IMR-90 (cell line): ENCODE measurements around the gene VPS39. TPM values are rescaled to one million over a fixed set of nuclear protein-coding genes. Genes with fewer than 3 reads are reported as not detected.

Experiments used
- ATAC-seq: fragments of 200-7000 bp; cut with Tn5 transposase; 2 replicates; pipeline ENCODE4 v1.9.1; 2020; ENCODE audit warnings: low read depth, mild to moderate bottlenecking, moderate library complexity
- BruUV-seq: library from RNA; stranded (reverse); fragments of 400-500 nt; replicated peaks from 2 replicates; lab custom pipeline; 2021; lab: Mats Ljungman, UMichigan
- CTCF ChIA-PET: fragments of 300-600 bp; formaldehyde crosslinking; extraction: SDS; loops from one replicate; lab custom pipeline; 2021; ENCODE audit warnings: antibody characterized with exemption; lab: Yijun Ruan, JAX
- POLR2A ChIA-PET: fragments of 300-600 bp; sonication (Branson Sonifier 250); formaldehyde crosslinking; loops from one replicate; lab custom pipeline; 2022; ENCODE audit warnings: antibody characterized with exemption; ENCODE audit not compliant: unreplicated experiment; lab: Charles Lee
- DNase-seq: peaks from one replicate; pipeline ENCODE4 v3.0.0; 2013
- H2AFZ ChIP-seq: replicated peaks from 2 replicates; pipeline ENCODE3; 2013; ENCODE audit warnings: low read length, mild to moderate bottlenecking; ENCODE audit not compliant: poor library complexity
- H2AK5ac ChIP-seq: 2 replicates; pipeline ENCODE4 v1.6.1; 2013; ENCODE audit warnings: low read depth, low read length, inconsistent platforms
- H2AK9ac ChIP-seq: replicated peaks from 2 replicates; pipeline ENCODE3; 2013; ENCODE audit warnings: mild to moderate bottlenecking, low read depth, low read length, moderate library complexity; ENCODE audit not compliant: poor library complexity
- H2BK120ac ChIP-seq: 2 replicates; pipeline ENCODE4 v1.6.1; 2013; ENCODE audit warnings: low read depth, low read length, inconsistent platforms
- H2BK15ac ChIP-seq: 3 replicates; pipeline ENCODE4 v1.6.1; 2013; ENCODE audit warnings: low read depth, low read length, inconsistent platforms
- H2BK20ac ChIP-seq: 2 replicates; pipeline ENCODE4 v1.6.1; 2013; ENCODE audit warnings: low read depth, mild to moderate bottlenecking, inconsistent platforms, low read length, moderate library complexity
- H2BK5ac ChIP-seq: 2 replicates; pipeline ENCODE4 v1.6.1; 2013; ENCODE audit warnings: mild to moderate bottlenecking, low read depth, low read length, inconsistent platforms; ENCODE audit not compliant: poor library complexity, severe bottlenecking
- H3K14ac ChIP-seq: replicated peaks from 2 replicates; pipeline ENCODE4 v1.6.1; 2013; ENCODE audit warnings: low read depth, low read length, inconsistent platforms
- H3K18ac ChIP-seq: 2 replicates; pipeline ENCODE4 v1.6.1; 2013; ENCODE audit warnings: low read depth, low read length, control low read depth
- H3K23ac ChIP-seq: 2 replicates; pipeline ENCODE4 v1.6.1; 2013; ENCODE audit warnings: low read depth, low read length, inconsistent platforms
- H3K27ac ChIP-seq: 2 replicates; pipeline ENCODE4 v1.5.1; 2013; ENCODE audit warnings: mild to moderate bottlenecking, control low read depth, low read length; ENCODE audit not compliant: insufficient read depth
- H3K27me3 ChIP-seq: 2 replicates; pipeline ENCODE4 v1.6.1; 2013; ENCODE audit warnings: low read length; ENCODE audit not compliant: control insufficient read depth, insufficient read depth
- H3K36me3 ChIP-seq: 2 replicates; pipeline ENCODE4 v1.6.1; 2013; ENCODE audit warnings: low read length, mixed read lengths; ENCODE audit not compliant: control insufficient read depth, insufficient read depth
- H3K4ac ChIP-seq: 2 replicates; pipeline ENCODE4 v1.6.1; 2013; ENCODE audit warnings: low read depth, low read length, inconsistent platforms
- H3K4me1 ChIP-seq: 2 replicates; pipeline ENCODE4 v1.6.1; 2013; ENCODE audit warnings: low read length, mixed read lengths; ENCODE audit not compliant: control insufficient read depth, insufficient read depth
- H3K4me2 ChIP-seq: 2 replicates; pipeline ENCODE4 v1.6.1; 2013; ENCODE audit warnings: low read depth, mild to moderate bottlenecking, control low read depth, low read length, moderate library complexity
- H3K4me3 ChIP-seq: 2 replicates; pipeline ENCODE4 v1.5.1; 2013; ENCODE audit warnings: low read depth, mild to moderate bottlenecking, control low read depth, low read length, moderate library complexity; ENCODE audit not compliant: insufficient read depth
- H3K56ac ChIP-seq: 2 replicates; pipeline ENCODE4 v1.6.1; 2013; ENCODE audit warnings: low read length, inconsistent platforms; ENCODE audit not compliant: insufficient read depth; ENCODE audit errors: extremely low read depth
- H3K79me1 ChIP-seq, 2 experiments: 2 replicates each; pipeline ENCODE4 v1.6.1; 2013; ENCODE audit warnings: low read length in 2 of 2, inconsistent platforms in 1 of 2, low read depth in 1 of 2
- H3K9ac ChIP-seq: 2 replicates; pipeline ENCODE4 v1.6.1; 2013; ENCODE audit warnings: low read depth, low read length, control low read depth
- H3K9me1 ChIP-seq: 2 replicates; pipeline ENCODE4 v1.6.1; 2013; ENCODE audit warnings: low read length, inconsistent platforms; ENCODE audit not compliant: insufficient read depth
- H3K9me3 ChIP-seq: 2 replicates; pipeline ENCODE4 v1.6.1; 2013; ENCODE audit warnings: low read length; ENCODE audit not compliant: control insufficient read depth, insufficient read depth
- H4K20me1 ChIP-seq: 2 replicates; pipeline ENCODE4 v1.6.1; 2013; ENCODE audit warnings: low read length, inconsistent platforms; ENCODE audit not compliant: insufficient read depth
- H4K5ac ChIP-seq: 2 replicates; pipeline ENCODE4 v1.6.1; 2013; ENCODE audit warnings: mild to moderate bottlenecking, low read depth, low read length, control low read depth
- H4K8ac ChIP-seq, 2 experiments: 2 replicates each; pipeline ENCODE4 v1.6.1; 2013; ENCODE audit warnings: low read depth in 2 of 2, low read length in 2 of 2, control low read depth in 1 of 2, inconsistent platforms in 1 of 2
- H4K91ac ChIP-seq: 2 replicates; pipeline ENCODE4 v1.6.1; 2013; ENCODE audit warnings: low read depth, low read length, inconsistent platforms; ENCODE audit not compliant: insufficient read depth
- CHD1 ChIP-seq: IDR thresholded peaks from 2 replicates; pipeline ENCODE4 v1.6.1; 2012; ENCODE audit warnings: low read depth, low read length, improper control_type of control experiment
- CTCF ChIP-seq: conservative IDR thresholded peaks from 2 replicates; pipeline ENCODE4 v1.5.1; 2012; ENCODE audit warnings: mild to moderate bottlenecking, low read depth, low read length, improper control_type of control experiment
- ELK1 ChIP-seq: fragments of 150-350 bp; IDR thresholded peaks from 2 replicates; pipeline ENCODE4 v1.6.1; 2016; ENCODE audit warnings: low read depth, mild to moderate bottlenecking, low read length, moderate library complexity, borderline replicate concordance
- MAFK ChIP-seq: IDR thresholded peaks from 2 replicates; pipeline ENCODE4 v1.6.1; 2012; ENCODE audit warnings: low read depth, low read length, improper control_type of control experiment
- POLR2A ChIP-seq: IDR thresholded peaks from 2 replicates; pipeline ENCODE4 v1.6.1; 2012; ENCODE audit warnings: mild to moderate bottlenecking, low read depth, low read length
- RCOR1 ChIP-seq: IDR thresholded peaks from 2 replicates; pipeline ENCODE4 v1.6.1; 2012; ENCODE audit warnings: mild to moderate bottlenecking, low read length, improper control_type of control experiment; ENCODE audit not compliant: insufficient replicate concordance
- whole genome bisulfite sequencing, 2 experiments: methylation state at CpG; one replicate each; pipeline versions ENCODE4 v1.1.5 to v1.1.7; 2013; ENCODE audit warnings: missing lambda C conversion rate in 2 of 2; ENCODE audit not compliant: insufficient read length in 1 of 2; ENCODE audit errors: extremely low coverage in 2 of 2; 5-methylcytosine and 5-hydroxymethylcytosine counted together
- dilution Hi-C: fragments of 300-500 bp; cut with HindIII; formaldehyde crosslinking; loops from one replicate; pipeline ENCODE4 v1.14.3; 2018; ENCODE audit warnings: low sequenced_read_pairs; ENCODE audit not compliant: unreplicated experiment
- in situ Hi-C: fragments of 300-500 bp; cut with MboI; formaldehyde crosslinking; loops from 3 replicates; pipeline ENCODE4 v1.14.3; 2019; ENCODE audit warnings: low sequenced_read_pairs, inconsistent platforms, mixed read lengths
- intact Hi-C: fragments of 100-400 bp; cut with micrococcal nuclease; formaldehyde crosslinking; loops from 2 replicates; pipeline ENCODE4 v1.10.0; 2022
- polyA plus RNA-seq, 3 experiments: library from polyadenylated mRNA; depleted of rRNA; stranded (reverse); fragments of >200 nt; gene quantifications; 2 replicates each; pipeline ENCODE4 v1.2.3, GENCODE V29; 2012; ENCODE audit warnings: low replicate concordance in 1 of 3
- total RNA-seq: library from RNA; depleted of rRNA; stranded (reverse); fragments of >200 nt; gene quantifications from 2 replicates; pipeline ENCODE4 v1.2.3, GENCODE V29; 2012

VPS39 gene
- total and polyA plus RNA-seq, 2 of the 4 experiments (the other 2 are of a cell fraction): 49.7 to 52.2 TPM

- H3K9me1 ChIP-seq: no peaks in the 10 kb centered on the region
- no peak overlapping the region for H4K8ac ChIP-seq
- H3K36me3 ChIP-seq: no peaks in the 10 kb centered on the region
- no peak overlapping the region for H3K4me2 ChIP-seq
- H3K18ac ChIP-seq: no peak overlapping the region
- no peak overlapping the region for H3K27ac ChIP-seq
- H2BK15ac ChIP-seq: no peak overlapping the region
- H3K14ac ChIP-seq: no peak overlapping the region
- no peaks in the 10 kb centered on the region for H3K79me1 ChIP-seq
- TF ChIP-seq ELK1 (no peak), POLR2A (no peak), RCOR1 (no peak), CHD1 (no peak), CTCF (no peak), MAFK (no peak)
- no peak for DNase-seq
- H2BK5ac ChIP-seq: no peak overlapping the region
- no peak overlapping the region for H3K4me3 ChIP-seq
- CTCF ChIA-PET: no interaction called here
- H2AK5ac ChIP-seq: no peak overlapping the region
- H4K91ac ChIP-seq: no peak overlapping the region
- no peaks in the 10 kb centered on the region for H3K9me3 ChIP-seq
- 80% methylated on average over 2 of the region's 9 CpGs; no CpG with 5 or more reads in 1 of the 2 experiments for WGBS, 2 experiments
- H2AK9ac ChIP-seq: no peak overlapping the region
- in situ Hi-C loops (no loop called here), dilution Hi-C loops (no loop called here), intact Hi-C loops (no loop called here)
- no peaks in the 10 kb centered on the region; the same call in 1 of the 2 replicates for H4K20me1 ChIP-seq
- no peak overlapping the region for H2BK20ac ChIP-seq
- POLR2A ChIA-PET: no interaction called here
- H2BK120ac ChIP-seq: no peak overlapping the region
- H3K4me1 ChIP-seq: no peaks in the 10 kb centered on the region
- H4K5ac ChIP-seq: no peak overlapping the region
- peaks cover 57% of the 10 kb centered on the region for H3K27me3 ChIP-seq
- no peak overlapping the region for H3K9ac ChIP-seq
- H2AFZ ChIP-seq: no peak overlapping the region
- no TSS peak for BruUV-seq
- H3K23ac ChIP-seq: no peak overlapping the region
- no peak overlapping the region for H3K56ac ChIP-seq
- no peak for ATAC-seq
- H3K4ac ChIP-seq: no peak overlapping the region
These were observed 63.2 kb downstream of the VPS39 start for GRCh38 chr15:42144841-42145375.
